ENCODE results near the gene MRM2.
"Not testable (repeated sequence)": the region's sequence is repeated elsewhere in the genome, so short reads cannot be mapped to it uniquely, and the experiment has no call there.

The MRM2 gene

DNA sequence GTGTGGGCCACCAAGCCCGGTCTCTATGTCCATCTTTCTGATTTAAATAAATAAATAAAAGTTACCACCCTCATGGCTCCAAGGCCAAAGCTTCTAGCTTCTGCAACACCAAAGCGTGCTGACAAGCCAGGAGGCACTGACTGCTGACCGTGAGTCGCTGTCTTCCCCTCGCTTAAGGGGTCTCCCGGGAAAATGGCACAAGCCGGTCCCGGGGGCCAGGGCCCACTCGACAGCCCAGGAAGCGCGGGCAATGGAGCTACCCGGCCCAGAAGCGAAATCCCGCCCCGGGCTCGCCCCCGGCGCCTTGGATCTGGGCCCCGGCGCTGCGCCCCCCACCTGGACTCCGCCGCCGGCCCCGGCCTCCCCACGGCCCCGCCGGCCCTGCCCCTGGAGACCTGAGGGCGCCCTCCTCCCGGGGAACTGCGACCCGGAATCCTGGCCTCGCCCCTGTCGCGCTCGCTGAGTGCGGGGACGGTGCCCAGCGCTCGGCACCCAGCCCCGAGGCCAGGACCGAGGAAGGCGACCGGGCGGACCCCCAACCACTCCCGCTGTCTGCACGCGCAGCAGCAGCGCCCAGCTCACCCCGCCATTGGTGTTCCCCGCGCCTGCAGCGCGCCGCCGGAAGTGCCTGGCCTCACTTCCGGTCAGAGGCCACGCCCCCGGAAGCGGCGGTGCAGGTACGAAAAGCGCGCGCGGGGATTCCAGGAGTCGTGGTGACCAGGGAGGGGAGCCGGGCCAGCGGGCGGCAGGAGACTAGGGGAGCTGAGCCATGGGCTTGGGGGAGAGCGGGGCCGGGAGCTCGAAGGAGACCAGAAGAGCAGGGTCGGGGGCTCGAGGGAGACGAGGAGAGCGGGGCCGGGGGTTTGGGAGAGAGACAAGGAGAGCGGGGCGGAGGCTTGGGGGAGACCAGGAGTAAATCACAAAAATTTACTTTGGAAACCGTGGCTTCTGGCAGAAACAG is at the start of gene MRM2, which contains the start of gene NUDT1:
TSS of gene MRM2 (minus strand) at position 626 of the 961 bp plus-strand sequence. CDS start at position 590, 36 bp downstream.
TSS of gene NUDT1 (plus strand) at position 647 of the 961 bp plus-strand sequence. CDS start 2,349 bp downstream, outside the sequence.
- no peak for DNase-seq (ENCODE audit: low read depth, low spot score)

DNA sequence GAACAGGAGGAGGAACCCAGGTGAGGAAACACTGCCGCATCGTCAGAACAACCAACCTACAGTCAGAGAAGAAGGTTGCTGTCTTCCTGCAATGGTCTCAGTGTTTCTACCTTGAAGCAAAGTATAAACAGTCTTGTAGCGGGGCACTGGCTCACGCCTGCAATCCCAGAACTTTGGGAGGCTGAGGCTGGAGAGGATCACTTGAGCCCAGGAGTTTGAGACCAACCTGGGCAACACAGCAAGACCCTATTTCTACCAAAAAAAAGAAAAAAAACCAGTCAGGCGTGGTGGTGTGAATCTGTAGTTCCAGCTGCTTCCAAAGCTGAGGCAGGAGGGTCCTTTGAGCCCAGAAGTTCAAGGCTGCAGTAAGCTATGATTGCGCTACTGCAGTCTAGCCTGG is 48.9 kb upstream of the MRM2 start:
- no peak for DNase-seq (ENCODE audit: low read depth, low spot score)

DNA sequence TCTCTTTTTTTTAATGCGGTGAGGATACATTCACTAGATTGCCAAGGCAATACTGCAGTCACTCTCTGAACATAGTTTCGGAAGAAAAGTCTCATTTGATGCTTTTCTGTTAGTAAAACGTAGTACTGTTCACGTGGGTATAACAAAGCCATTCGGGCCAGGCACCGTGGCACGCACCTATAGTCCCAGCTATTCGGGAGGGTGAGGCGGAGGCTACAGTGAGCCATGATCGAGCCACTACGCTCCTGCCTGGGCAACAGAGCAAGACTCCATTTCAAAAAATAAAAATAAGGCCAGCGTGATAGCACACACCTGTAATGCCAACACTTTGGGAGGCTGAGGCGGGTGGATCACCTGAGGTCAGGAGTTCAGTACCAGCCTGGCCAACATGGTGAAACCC is 47.6 kb upstream of the MRM2 start:
- no peak for DNase-seq (ENCODE audit: low read depth, low spot score)

DNA sequence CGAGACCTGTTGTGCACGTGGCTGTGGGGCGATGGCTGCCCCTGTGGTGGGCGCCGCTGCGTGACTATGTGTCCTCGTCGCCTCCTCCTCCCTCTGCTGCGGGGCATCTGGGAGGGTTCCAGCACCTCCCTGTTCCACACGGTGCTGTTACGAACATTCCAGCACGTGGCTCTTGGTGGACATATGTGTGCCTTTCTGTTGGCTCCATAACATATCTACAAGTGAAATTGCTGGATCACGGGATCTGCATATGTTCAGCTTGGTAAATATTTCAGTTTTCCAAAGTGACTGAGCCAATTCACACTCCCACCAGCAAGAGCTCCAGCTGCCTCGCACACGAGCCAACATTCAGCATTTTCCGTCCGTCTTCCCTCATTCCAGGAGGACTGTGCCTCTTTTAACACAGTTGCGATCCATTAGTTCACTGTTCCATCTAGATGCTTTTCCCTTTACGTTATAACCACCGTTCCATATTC is 47.1 kb upstream of the MRM2 start:
- DNase-seq (ENCODE audit: low read depth, low spot score): no peak

DNA sequence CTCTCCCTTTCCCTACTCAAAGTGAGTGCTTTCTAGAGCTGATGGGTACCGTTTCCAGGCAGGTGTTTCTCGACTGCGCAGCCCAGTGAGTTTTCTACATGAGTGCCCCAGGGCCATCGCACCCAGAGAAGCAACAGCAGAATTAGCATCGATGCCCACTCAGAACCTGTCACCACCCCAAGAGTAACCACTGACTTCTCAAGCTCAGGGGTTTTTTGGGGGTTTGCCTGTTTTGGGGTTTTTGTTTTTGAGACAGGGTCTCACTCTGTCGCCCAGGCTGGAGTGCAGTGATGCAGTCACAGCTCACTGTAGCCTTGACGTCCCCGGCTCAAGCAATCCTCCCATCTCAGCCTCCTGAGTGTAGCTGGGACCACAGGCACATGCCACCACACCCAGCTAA is 46.5 kb upstream of the MRM2 start:
- DNase-seq (ENCODE audit: low read depth, low spot score): no peak

DNA sequence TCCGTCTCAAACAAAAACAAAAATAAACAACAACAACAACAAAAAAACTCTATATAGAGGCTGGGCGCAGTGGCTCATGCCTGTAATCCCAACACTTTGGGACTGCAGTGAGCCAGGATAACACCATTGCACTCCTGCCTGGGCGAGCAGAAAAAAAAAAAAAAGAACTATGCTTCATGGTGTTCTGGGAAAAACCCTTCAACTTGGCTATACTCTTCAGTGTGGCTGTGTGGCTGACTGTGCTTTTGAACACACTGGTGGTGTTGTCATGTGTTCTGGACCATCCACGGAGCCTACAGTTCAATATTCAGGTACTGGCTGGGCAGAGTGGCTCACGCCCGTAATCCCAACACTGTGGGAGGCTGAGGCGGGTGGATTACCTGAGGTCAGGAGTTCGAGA is 45.7 kb upstream of the MRM2 start:
- no peak for DNase-seq (ENCODE audit: low read depth, low spot score)

DNA sequence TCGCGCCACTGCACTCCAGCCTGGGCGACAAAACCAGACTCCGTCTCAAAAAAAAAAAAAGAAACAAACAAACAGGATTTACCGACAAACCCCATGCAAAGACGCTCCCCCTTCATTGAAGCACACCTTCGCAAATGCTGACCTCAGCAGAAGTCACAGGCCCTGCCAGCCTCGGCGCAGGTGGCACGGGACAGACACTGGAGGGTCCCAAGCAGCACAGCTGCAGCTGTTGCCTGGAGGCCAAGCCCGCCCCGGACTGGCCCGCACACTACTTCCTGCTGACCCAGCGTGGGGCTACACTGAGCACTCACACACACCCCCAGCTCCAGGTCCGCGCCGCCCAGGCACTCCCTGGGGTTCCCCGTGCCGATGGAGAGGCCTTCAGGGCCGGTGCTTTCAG is 41.1 kb upstream of the MRM2 start:
- DNase-seq (ENCODE audit: low read depth, low spot score): no peak

DNA sequence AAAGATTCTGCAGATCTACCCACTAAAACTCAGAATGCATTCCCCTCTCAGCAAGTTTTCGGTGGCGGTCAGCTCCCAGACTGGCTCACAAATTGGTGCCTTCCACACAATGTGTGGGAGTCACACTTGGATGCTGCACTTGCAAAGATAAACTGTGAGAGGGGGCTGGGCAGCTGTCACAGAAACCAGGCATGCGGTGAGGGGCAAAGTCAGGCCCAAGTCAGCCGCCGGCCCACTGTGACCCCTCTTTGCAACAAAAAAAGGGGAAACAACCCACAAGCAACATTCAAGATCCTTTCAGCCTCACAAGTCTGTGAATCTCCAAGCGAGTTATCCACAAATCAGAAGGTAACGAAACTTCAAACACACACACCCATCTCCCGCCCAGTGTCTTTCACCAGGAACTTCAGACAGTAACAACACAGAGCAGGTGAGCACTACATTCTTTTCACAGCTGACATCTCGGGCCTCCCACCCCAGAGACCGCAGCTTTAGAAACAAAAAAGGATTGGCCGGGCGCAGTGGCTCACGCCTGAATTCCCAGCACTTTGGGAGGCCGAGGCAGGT is 40.3 kb upstream of the MRM2 start:
- DNase-seq (ENCODE audit: low read depth, low spot score): no peak

DNA sequence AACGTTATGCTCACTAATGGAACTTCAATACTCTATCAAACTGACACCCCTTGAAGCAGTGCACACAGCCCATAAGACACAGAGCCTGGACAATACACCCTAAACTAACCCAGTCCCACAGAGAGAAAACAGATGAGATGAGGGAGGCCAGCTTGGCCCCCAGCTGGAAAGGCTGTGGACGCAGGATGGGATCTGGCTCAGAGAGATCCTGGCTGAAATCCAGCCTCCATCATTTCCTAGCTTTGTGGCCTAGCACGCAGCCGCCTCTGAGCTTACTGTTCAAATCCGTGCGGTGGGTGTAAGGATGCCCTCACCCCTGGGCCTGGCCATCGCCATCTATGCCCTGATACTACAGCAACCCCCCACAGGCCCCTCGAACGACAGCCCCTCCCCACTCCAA is 39.5 kb upstream of the MRM2 start:
- no peak for DNase-seq (ENCODE audit: low read depth, low spot score)

DNA sequence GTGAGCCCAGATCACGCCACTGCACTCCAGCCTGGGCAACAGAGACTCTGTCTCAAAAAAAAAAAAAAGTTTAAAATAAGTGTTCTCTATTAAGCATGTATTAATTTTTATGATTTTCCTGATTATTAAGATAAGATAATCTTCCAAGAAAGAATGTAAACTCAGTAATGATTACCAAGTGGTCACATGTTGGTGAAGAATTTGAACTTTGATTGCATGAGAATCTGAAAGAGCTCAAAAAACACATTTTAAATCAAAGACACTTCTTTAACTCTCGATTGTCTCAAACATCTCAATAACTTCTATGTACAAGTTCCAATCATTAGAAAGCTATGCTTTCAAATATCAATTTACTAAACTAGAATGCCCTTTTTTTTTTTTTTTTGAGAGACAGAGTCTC is 38.4 kb upstream of the MRM2 start:
- DNase-seq (ENCODE audit: low read depth, low spot score): no peak

DNA sequence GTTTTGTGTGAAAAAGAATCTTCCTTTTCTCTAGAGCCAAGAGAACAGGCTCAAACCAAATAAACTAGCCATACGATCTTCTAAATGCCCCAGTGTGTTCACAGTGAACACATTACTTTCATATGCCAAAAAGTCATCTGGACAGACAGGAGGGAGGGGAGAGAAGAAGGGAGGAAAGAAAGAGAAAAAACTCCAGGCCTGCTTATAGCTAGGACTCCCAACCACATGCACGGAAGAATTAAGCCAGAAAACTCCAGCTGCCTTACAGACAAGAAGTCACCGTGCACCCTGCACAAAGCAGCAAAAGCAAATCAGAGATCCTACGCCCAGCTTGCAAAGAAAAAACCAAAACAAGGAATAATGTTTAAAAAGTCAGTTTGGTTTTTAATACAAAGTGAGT is 37.9 kb upstream of the MRM2 start:
- DNase-seq (ENCODE audit: low read depth, low spot score): no peak

DNA sequence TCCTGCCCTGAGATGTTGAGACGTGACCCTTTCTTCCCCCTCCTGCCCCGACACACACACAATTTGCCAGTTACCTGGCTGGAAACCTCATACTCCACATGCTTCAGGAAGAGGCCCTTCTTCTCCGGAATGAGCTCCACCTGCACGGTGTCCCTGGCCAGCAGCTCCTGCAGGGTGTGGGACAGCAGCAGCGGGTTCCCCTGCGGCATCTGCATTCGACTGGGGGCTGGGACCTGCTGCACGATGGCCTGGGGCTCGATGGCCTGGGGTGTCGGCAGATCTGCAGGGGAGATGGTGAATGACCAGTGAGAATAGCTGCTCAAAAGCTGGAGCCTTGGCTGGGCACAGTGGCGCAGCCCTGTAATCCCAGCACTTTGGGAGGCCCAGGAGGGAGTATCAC is 36.0 kb upstream of the MRM2 start:
- no peak for DNase-seq (ENCODE audit: low read depth, low spot score)

DNA sequence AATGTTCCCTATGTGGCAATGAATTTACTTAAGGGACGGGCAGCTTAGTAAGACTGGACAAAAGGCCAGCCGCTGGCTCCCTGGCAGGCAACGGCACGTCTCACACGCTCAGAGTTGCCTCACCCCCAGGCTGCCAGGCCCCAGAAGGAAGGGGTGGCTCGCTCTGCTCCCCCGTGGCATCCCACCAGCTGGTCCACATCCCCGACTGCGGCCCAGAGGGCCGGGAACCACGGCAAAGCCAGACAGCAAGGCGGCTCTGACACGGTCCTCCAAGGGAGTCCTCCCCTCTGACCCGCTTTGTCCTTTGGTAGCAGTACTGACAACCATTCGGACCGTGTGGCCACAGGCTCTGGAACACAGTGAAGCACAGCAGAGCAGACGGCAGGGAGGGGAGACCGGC is 34.1 kb upstream of the MRM2 start:
- no peak for DNase-seq (ENCODE audit: low read depth, low spot score)

DNA sequence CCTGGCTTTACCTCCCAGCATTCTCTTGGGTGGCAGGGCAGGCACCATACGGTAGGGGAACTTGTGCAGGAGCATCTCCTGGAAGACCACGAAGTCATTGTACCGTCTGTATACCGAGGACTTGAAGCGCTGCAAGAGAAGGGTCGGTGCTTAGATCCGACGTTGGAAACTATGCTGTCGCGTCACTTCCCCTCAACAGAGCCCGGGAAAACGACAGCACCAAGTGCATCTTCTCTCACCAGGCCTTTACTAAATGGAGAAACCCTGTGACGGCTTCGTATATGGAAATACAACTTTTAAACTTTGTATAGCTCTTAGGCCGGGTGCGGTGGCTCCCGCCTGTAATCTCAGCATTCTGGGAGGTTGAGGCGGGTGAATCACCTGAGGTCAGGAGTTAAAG is 33.1 kb upstream of the MRM2 start:
- no peak for DNase-seq (ENCODE audit: low read depth, low spot score)

DNA sequence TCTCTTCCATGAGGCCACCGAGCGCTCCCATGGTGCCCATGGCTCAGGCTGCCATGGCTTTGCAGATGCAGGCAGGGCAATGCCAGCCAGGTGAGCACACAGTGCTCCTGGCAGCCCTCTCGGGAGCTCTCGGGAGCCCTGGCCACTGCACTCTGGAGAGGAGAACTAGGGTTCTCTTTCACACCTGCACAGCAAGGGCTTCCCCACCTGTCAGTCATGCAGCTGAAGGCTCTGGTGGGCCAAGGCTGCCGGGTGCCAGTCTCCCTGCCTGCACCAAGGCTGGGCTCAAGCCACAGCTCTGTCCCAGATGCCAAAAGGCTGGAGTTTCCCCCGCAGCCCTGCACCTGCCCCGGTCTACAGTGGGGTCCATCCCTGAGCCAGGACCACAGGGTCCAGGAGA is 32.7 kb upstream of the MRM2 start:
- DNase-seq (ENCODE audit: low read depth, low spot score): no peak

DNA sequence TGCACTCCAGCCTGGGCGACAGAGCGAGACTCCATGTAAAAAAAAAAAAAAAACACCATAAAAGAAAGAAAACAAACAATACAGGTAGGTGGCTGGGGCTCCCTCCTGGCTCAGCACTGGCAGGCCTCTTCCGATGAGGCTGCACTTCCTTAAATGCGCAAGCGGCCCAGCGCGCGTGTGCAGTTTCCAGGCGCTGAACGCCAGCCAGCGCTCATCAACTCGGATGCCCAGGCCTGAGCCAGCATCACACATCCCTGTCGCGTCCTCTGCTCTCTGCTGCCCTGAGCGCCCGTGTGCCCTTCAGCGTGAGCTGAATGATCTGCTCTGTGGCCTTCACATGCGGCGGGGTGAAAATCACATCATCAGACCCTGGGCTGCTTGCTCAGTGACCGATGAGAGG is 31.9 kb upstream of the MRM2 start:
- DNase-seq (ENCODE audit: low read depth, low spot score): no peak

DNA sequence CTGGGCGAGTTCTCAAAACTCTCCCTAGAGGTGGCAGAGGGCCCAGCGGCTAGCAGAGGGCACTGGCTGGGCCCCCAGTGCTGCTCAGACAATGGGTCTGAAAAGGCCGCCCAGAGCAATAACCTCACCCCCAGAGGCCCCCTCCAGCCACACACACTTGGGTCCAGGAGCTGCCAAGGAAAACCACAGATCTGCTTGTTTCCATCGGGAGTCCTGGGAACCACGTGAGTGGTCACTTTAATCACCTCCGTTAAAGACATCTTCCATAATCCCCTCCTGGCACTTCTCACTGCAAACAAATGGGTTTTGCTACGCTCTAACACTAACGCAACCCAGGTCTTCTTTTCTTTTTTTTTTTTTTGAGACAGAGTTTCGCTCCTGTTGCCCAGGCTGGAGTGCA is 30.0 kb upstream of the MRM2 start:
- DNase-seq (ENCODE audit: low read depth, low spot score): no peak

DNA sequence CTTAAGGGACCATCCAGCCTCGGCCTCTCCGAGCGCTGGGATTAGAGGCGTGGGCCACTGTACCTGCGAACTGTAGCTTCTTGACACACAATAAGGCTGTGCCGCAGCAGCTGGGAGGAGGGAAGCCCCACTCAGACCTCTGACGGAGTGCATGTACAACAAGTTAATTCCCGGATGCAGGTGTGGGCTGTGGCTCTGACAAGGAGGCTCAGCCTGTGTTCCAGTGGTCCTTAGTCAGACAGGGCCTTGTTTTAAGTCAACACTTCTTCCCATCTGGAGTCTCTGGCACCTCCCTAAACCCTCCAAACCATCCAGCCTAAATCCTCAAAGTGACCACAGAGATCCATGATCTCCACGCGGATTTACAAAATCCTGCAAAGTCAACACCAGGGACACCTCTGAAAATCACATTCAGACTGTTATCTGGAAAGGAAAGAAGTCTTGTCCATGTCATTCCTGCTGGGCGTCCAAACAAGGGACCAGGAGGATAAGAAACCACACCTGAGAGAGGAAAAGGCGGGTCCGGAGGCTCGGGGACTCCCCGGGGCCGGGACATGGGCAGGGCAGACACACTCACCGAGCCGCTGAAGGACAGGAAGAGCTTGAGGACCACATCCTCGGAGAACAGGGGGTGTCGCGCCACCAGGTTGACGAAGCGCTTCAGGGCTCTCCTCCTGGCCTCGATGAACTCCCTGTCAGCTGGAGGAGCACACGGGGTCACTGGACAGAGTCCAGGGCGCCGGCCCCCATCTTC is 29.4 kb upstream of the MRM2 start:
- DNase-seq (ENCODE audit: low read depth, low spot score): no peak

DNA sequence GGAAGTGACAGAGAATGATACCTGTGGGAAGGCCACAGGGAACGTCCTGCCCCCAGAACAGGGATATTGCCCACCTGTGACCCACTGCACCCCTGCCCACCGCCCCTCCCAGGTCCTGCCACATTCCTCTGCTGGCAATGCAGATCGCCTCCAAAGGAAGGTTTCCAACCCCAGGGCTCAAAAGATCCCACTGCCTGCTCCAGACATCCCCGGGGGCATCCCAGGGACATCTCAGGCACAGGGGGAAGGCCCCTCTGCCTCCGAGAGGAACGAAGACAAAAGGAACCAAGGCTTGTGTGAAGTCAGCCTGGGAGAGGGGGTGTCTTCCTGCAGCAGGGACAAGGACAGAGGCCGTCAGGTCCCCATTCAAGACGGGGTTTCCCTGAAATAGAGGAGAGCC is 28.5 kb upstream of the MRM2 start:
- no peak for DNase-seq (ENCODE audit: low read depth, low spot score)

DNA sequence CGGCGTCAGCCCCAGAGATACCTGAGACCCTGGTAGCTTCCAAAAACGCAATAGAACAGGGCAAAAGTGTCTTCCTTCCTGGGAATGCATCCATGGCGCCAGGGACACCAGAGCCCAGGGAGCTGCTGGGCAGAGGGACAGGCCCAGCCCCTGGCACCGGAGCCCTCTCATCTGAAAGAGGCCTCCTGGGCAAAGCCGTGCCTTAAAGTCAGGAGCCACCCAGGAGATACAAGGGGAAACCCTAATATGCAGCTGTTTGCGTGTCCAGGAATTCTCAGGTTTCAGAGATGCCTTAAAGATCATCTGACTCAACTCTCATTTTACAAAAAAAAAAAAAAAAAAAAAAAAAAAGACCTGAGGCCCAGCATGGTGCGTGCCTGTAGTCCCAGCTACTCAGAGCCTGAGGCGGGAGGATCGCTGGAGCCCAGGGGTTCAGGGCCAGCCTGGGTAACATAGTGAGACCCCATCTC is 28.0 kb upstream of the MRM2 start:
- DNase-seq (ENCODE audit: low read depth, low spot score): no peak

DNA sequence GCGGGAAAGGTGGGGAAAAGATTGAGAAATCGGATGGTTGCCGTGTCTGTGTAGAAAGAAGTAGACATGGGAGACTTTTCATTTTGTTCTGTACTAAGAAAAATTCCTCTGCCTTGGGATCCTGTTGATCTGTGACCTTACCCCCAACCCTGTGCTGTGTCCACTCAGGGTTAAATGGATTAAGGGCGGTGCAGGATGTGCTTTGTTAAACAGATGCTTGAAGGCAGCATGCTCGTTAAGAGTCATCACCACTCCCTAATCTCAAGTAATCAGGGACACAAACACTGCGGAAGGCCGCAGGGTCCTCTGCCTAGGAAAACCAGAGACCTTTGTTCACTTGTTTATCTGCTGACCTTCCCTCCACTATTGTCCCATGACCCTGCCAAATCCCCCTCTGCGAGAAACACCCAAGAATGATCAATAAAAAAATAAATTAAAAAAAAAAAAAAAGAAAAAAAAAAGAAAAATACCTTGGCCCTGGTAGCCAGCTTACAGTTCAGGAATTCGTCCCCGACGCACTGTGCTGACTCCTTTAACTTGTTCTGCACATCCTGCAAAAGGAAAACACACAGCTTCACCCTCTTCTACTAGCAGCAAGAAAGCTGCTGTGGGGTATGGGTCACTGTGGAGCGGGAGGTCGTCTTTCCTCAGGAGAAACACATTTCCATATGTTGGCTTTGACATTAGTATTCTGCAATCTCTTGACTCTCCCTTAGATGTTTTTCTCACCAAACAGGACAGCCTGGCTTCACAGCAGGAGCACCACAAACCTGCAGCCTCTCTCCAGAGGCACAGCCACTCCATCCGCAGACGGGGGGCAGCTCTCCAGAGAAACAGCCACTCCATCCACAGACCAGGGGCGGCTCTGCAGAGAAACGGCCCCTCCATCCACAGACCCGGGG is 27.3 kb upstream of the MRM2 start:
- DNase-seq (ENCODE audit: low read depth, low spot score): not testable (repeated sequence)
